SHP77 treated with DMSO at 0.1 percent for 48 hours (cell line): ENCODE data around the gene OR13A1.
"Not testable (repeated sequence)": the region's sequence is repeated elsewhere in the genome, so short reads cannot be mapped to it uniquely, and the experiment has no call there.

ENCODE experiments used
- DNase-seq: peaks from one replicate; lab custom pipeline; 2025; lab: John Stamatoyannopoulos, UW

Gene OR13A1

GRCh38 chr10:45280113-45280760 lies 35.2 kb downstream of the OR13A1 start:
- DNase-seq: no peak

- no peak for DNase-seq
Observed at GRCh38 chr10:45279682-45280081, 35.7 kb downstream of the OR13A1 start.

- no peak for DNase-seq
Observed at GRCh38 chr10:45278860-45279498, 36.4 kb downstream of the OR13A1 start.

- DNase-seq: not testable (repeated sequence)
Observed at GRCh38 chr10:45276146-45276545, 39.3 kb downstream of the OR13A1 start.

- DNase-seq: no peak
Observed at GRCh38 chr10:45274364-45274763, 41.0 kb downstream of the OR13A1 start.

GRCh38 chr10:45267777-45268176 lies 47.6 kb downstream of the OR13A1 start:
- not testable (repeated sequence) for DNase-seq

GRCh38 chr10:45265996-45266395 lies 49.4 kb downstream of the OR13A1 start:
- DNase-seq: no peak

- DNase-seq: no peak
Observed at GRCh38 chr10:45261946-45262345, 53.5 kb downstream of the OR13A1 start.

GRCh38 chr10:45261243-45261775 lies 54.1 kb downstream of the OR13A1 start:
- no peak for DNase-seq

- not testable (repeated sequence) for DNase-seq
Observed at GRCh38 chr10:45260635-45261034, 54.8 kb downstream of the OR13A1 start.

- not testable (repeated sequence) for DNase-seq
Observed at GRCh38 chr10:45259786-45260495, 55.5 kb downstream of the OR13A1 start.

- DNase-seq: no peak
Observed at GRCh38 chr10:45257600-45257999, 57.8 kb downstream of the OR13A1 start.

- no peak for DNase-seq
Observed at GRCh38 chr10:45256246-45256645, 59.2 kb downstream of the OR13A1 start.

GRCh38 chr10:45255706-45256105 lies 59.7 kb downstream of the OR13A1 start:
- DNase-seq: no peak

GRCh38 chr10:45254892-45255291 lies 60.5 kb downstream of the OR13A1 start:
- DNase-seq: no peak

GRCh38 chr10:45253183-45253914 lies 62.1 kb downstream of the OR13A1 start:
- no peak for DNase-seq
